HepG2 (cell line): ENCODE results near the gene PFDN5. TPM values are rescaled to one million over a fixed set of nuclear protein-coding genes. Genes with fewer than 3 reads are reported as not detected.
A peak's percentile ranks its signal among the peaks of the same experiment; 100 is the strongest.

Experiments used
- AKAP8 ChIP-seq: sonication (generic); formaldehyde crosslinking; IDR thresholded peaks from 2 replicates; pipeline ENCODE4 v1.5.1; 2020; ENCODE audit warnings: mild to moderate bottlenecking, missing genetic modification reagents
- ATF6 ChIP-seq: sonication (generic); formaldehyde crosslinking; conservative IDR thresholded peaks from 2 replicates; pipeline ENCODE4 v1.4.0; 2020; ENCODE audit warnings: missing genetic modification reagents
- ATM ChIP-seq: fragments of 450-650 bp; IDR thresholded peaks from 2 replicates; pipeline ENCODE4 v1.7.1; 2017; ENCODE audit warnings: mild to moderate bottlenecking, borderline replicate concordance
- FOXA1 ChIP-seq, 2 experiments: fragments of 450-650 bp in 1 of 2; sonication (generic) in 1 of 2; formaldehyde crosslinking in 1 of 2; IDR thresholded peaks; 2 replicates each; pipeline versions ENCODE4 v1.4.0 to v1.6.1; 2016 to 2020; ENCODE audit warnings: missing genetic modification reagents in 1 of 2
- GMEB1 ChIP-seq: sonication (generic); formaldehyde crosslinking; IDR thresholded peaks from 2 replicates; pipeline ENCODE4 v1.5.1; 2020; ENCODE audit warnings: missing genetic modification reagents, mild to moderate bottlenecking, borderline replicate concordance
- GMEB2 ChIP-seq: IDR thresholded peaks from 2 replicates; pipeline ENCODE4 v1.6.1; 2016; ENCODE audit warnings: missing biosample characterization, missing genetic modification reagents, low read depth
- HMG20A ChIP-seq: IDR thresholded peaks from 2 replicates; pipeline ENCODE4 v1.6.1; 2016; ENCODE audit warnings: borderline replicate concordance
- HNRNPK ChIP-seq: fragments of 200-400 bp; formaldehyde crosslinking; IDR thresholded peaks from 2 replicates; pipeline ENCODE4 v1.6.1; 2018; ENCODE audit warnings: low read length, low read depth, moderate library complexity, mild to moderate bottlenecking; ENCODE audit not compliant: poor library complexity, severe bottlenecking
- KLF13 ChIP-seq: sonication (generic); formaldehyde crosslinking; IDR thresholded peaks from 2 replicates; pipeline ENCODE4 v1.4.0; 2020; ENCODE audit warnings: mild to moderate bottlenecking, missing genetic modification reagents
- KLF9 ChIP-seq: IDR thresholded peaks from 2 replicates; pipeline ENCODE4 v1.6.1; 2016; ENCODE audit warnings: low read depth
- NFRKB ChIP-seq: fragments of 450-650 bp; IDR thresholded peaks from 2 replicates; pipeline ENCODE4 v1.6.1; 2017
- SMARCC2 ChIP-seq: fragments of 450-650 bp; IDR thresholded peaks from 2 replicates; pipeline ENCODE4 v1.6.1; 2017; ENCODE audit warnings: antibody characterized with exemption, mild to moderate bottlenecking
- SP1 ChIP-seq, 2 experiments: fragments of 450-650 bp in 1 of 2; sonication (generic) in 1 of 2; formaldehyde crosslinking in 1 of 2; IDR thresholded peaks; 2 replicates each; pipeline versions ENCODE4 v1.4.0 to v1.6.1; 2016 to 2020; ENCODE audit warnings: missing genetic modification reagents in 1 of 2
- YY1 ChIP-seq: IDR thresholded peaks from 2 replicates; pipeline ENCODE4 v1.6.1; 2011; ENCODE audit warnings: low read length, low read depth, moderate library complexity, mild to moderate bottlenecking; ENCODE audit not compliant: insufficient read depth, insufficient replicate concordance
- ZNF274 ChIP-seq: sonication (generic); formaldehyde crosslinking; IDR thresholded peaks from 2 replicates; pipeline ENCODE4 v1.5.1; 2020; ENCODE audit warnings: mild to moderate bottlenecking, missing genetic modification reagents
- ZNF337 ChIP-seq: sonication (generic); formaldehyde crosslinking; IDR thresholded peaks from 2 replicates; pipeline ENCODE4 v1.5.1; 2020; ENCODE audit warnings: missing genetic modification reagents, low read depth, mild to moderate bottlenecking, borderline replicate concordance
- ZNF563 ChIP-seq: sonication (generic); formaldehyde crosslinking; IDR thresholded peaks from 2 replicates; pipeline ENCODE4 v1.8.0; 2022; ENCODE audit warnings: mild to moderate bottlenecking, moderate library complexity, missing genetic modification reagents
- ZNF678 ChIP-seq: sonication (generic); formaldehyde crosslinking; IDR thresholded peaks from 2 replicates; pipeline ENCODE4 v1.4.0; 2020; ENCODE audit warnings: mild to moderate bottlenecking, missing genetic modification reagents
- ZNF75D ChIP-seq: sonication (generic); formaldehyde crosslinking; IDR thresholded peaks from 2 replicates; pipeline ENCODE4 v1.8.1; 2023; ENCODE audit warnings: missing genetic modification reagents, mild to moderate bottlenecking, borderline replicate concordance
- polyA plus RNA-seq, 8 experiments: library from polyadenylated mRNA; depleted of rRNA in 3 of 8; stranded (reverse) in 7 of 8; unstranded in 1 of 8; fragments of >200 nt; fragmentation: Illumina TruSeq in 4 of 8; extraction: Trizol in 4 of 8; gene quantifications; 2 replicates each; pipeline versions ENCODE4 v1.2.1 to v1.2.3, GENCODE V29; 2011 to 2016; ENCODE audit warnings: low read depth in 4 of 8, missing spikeins in 1 of 8, mixed read lengths in 1 of 8; ENCODE audit not compliant: insufficient read depth in 1 of 8
- total RNA-seq, 5 experiments: library from RNA; depleted of rRNA; stranded (reverse); fragments of >200 nt; fragmentation: Illumina TruSeq; extraction: Trizol; gene quantifications; 2 replicates each; pipeline ENCODE4 v1.2.3, GENCODE V29; 2016; ENCODE audit warnings: low read depth in 1 of 5

Gene PFDN5
- total and polyA plus RNA-seq, 2 of the 13 experiments (the other 11 are each of a cell fraction or from before 2014, with no cell fraction given), result 449 to 462 TPM

- no peak for TF ChIP-seq ATF6 (CRISPR knock-in tag)
- TF ChIP-seq AKAP8 (CRISPR knock-in tag), result 0 out of 2 replicates have a peak, but pooled peaks have one; percentile 30
- TF ChIP-seq HMG20A, result no peak
- no peak for TF ChIP-seq ZNF75D (CRISPR knock-in tag)
- peak; percentile 55 for TF ChIP-seq YY1
- TF ChIP-seq KLF9 (CRISPR knock-in tag), result no peak; the same call in 1 of the 2 replicates
- TF ChIP-seq KLF13 (CRISPR knock-in tag), result no peak
- no peak for TF ChIP-seq ZNF563 (CRISPR knock-in tag)
- TF ChIP-seq ATM, result no peak
- no peak for TF ChIP-seq SMARCC2
- no peak for TF ChIP-seq ZNF678
- TF ChIP-seq FOXA1 (IDR thresholded peaks at IDR 0.05), result no peak
- no peak for TF ChIP-seq FOXA1 (CRISPR knock-in tag; IDR thresholded peaks at IDR 0.05)
- TF ChIP-seq NFRKB, result no peak
- no peak for TF ChIP-seq ZNF337 (CRISPR knock-in tag)
- no peak for TF ChIP-seq ZNF274
- peak; percentile 92 for TF ChIP-seq GMEB2 (CRISPR knock-in tag)
- peak; percentile 98 for TF ChIP-seq GMEB1 (CRISPR knock-in tag)
- TF ChIP-seq SP1 (IDR thresholded peaks at IDR 0.05), result no peak
- no peak for TF ChIP-seq SP1 (CRISPR knock-in tag; IDR thresholded peaks at IDR 0.05)
- TF ChIP-seq HNRNPK, result no peak
Measured at GRCh38 chr12:53267999-53268629, 27.2 kb upstream of the PFDN5 start, which contains the start of gene ESPL1 (continued).
